MM.1S (cell line): Measurements from ENCODE around the gene C1orf21.

Source experiments
- EZH2 ChIP-seq: fragments of 300-600 bp; sonication (generic); optimal IDR thresholded peaks from 2 replicates; pipeline ENCODE3; 2017; ENCODE audit warnings: low read depth, mild to moderate bottlenecking, antibody characterized with exemption, low read length, mixed read lengths
- EZH2phosphoT487 ChIP-seq: fragments of 300-600 bp; sonication (generic); IDR thresholded peaks from 2 replicates; pipeline ENCODE4 v1.6.1; 2018; ENCODE audit warnings: antibody characterized with exemption, low read length
- TF ChIP-seq, protein P1 (sequence below): fragments of 300-600 bp; sonication (generic); IDR thresholded peaks from 2 replicates; pipeline ENCODE4 v1.5.1; 2016; ENCODE audit warnings: antibody characterized with exemption, low read length, mixed read lengths

DNA sequence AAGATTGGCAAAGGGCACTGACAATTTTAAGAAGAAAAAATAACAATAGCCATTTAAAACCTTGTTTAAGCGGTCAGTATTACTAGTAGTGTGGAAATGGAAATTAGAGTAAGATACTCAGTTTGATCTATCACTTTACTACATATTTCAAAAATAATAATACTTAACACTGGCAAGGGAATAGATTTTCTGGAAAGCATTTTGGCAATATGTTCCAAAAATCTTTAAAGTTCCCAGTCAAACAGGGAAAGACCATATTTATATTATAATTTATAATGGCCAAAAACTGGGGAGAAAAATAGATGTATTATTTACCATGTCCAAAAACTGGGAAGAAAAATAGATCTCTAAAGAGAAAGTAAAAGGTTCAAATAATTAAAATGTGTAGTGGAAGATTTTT, 28.6 kb upstream of the C1orf21 start:
- TF ChIP-seq, protein P1, sequence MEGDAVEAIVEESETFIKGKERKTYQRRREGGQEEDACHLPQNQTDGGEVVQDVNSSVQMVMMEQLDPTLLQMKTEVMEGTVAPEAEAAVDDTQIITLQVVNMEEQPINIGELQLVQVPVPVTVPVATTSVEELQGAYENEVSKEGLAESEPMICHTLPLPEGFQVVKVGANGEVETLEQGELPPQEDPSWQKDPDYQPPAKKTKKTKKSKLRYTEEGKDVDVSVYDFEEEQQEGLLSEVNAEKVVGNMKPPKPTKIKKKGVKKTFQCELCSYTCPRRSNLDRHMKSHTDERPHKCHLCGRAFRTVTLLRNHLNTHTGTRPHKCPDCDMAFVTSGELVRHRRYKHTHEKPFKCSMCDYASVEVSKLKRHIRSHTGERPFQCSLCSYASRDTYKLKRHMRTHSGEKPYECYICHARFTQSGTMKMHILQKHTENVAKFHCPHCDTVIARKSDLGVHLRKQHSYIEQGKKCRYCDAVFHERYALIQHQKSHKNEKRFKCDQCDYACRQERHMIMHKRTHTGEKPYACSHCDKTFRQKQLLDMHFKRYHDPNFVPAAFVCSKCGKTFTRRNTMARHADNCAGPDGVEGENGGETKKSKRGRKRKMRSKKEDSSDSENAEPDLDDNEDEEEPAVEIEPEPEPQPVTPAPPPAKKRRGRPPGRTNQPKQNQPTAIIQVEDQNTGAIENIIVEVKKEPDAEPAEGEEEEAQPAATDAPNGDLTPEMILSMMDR, result no peak
- TF ChIP-seq EZH2, result no peak
- no peak for TF ChIP-seq EZH2phosphoT487
